IMR-90 (cell line): ENCODE measurements around the gene ZG16B. TPM values are rescaled to one million over a fixed set of nuclear protein-coding genes. Genes with fewer than 3 reads are reported as not detected.

Source experiments
- ATAC-seq: fragments of 200-7000 bp; cut with Tn5 transposase; 2 replicates; pipeline ENCODE4 v1.9.1; 2020; ENCODE audit warnings: low read depth, mild to moderate bottlenecking, moderate library complexity
- BruUV-seq: library from RNA; stranded (reverse); fragments of 400-500 nt; replicated peaks from 2 replicates; lab custom pipeline; 2021; lab: Mats Ljungman, UMichigan
- CTCF ChIA-PET: fragments of 300-600 bp; formaldehyde crosslinking; extraction: SDS; loops from one replicate; lab custom pipeline; 2021; ENCODE audit warnings: antibody characterized with exemption; lab: Yijun Ruan, JAX
- POLR2A ChIA-PET: fragments of 300-600 bp; sonication (Branson Sonifier 250); formaldehyde crosslinking; loops from one replicate; lab custom pipeline; 2022; ENCODE audit warnings: antibody characterized with exemption; ENCODE audit not compliant: unreplicated experiment; lab: Charles Lee
- DNase-seq: peaks from one replicate; pipeline ENCODE4 v3.0.0; 2013
- H2AFZ ChIP-seq: replicated peaks from 2 replicates; pipeline ENCODE3; 2013; ENCODE audit warnings: low read length, mild to moderate bottlenecking; ENCODE audit not compliant: poor library complexity
- H2AK5ac ChIP-seq: 2 replicates; pipeline ENCODE4 v1.6.1; 2013; ENCODE audit warnings: low read depth, low read length, inconsistent platforms
- H2AK9ac ChIP-seq: replicated peaks from 2 replicates; pipeline ENCODE3; 2013; ENCODE audit warnings: mild to moderate bottlenecking, low read depth, low read length, moderate library complexity; ENCODE audit not compliant: poor library complexity
- H2BK120ac ChIP-seq: 2 replicates; pipeline ENCODE4 v1.6.1; 2013; ENCODE audit warnings: low read depth, low read length, inconsistent platforms
- H2BK15ac ChIP-seq: 3 replicates; pipeline ENCODE4 v1.6.1; 2013; ENCODE audit warnings: low read depth, low read length, inconsistent platforms
- H2BK20ac ChIP-seq: 2 replicates; pipeline ENCODE4 v1.6.1; 2013; ENCODE audit warnings: low read depth, mild to moderate bottlenecking, inconsistent platforms, low read length, moderate library complexity
- H2BK5ac ChIP-seq: 2 replicates; pipeline ENCODE4 v1.6.1; 2013; ENCODE audit warnings: mild to moderate bottlenecking, low read depth, low read length, inconsistent platforms; ENCODE audit not compliant: poor library complexity, severe bottlenecking
- H3K14ac ChIP-seq: replicated peaks from 2 replicates; pipeline ENCODE4 v1.6.1; 2013; ENCODE audit warnings: low read depth, low read length, inconsistent platforms
- H3K18ac ChIP-seq: 2 replicates; pipeline ENCODE4 v1.6.1; 2013; ENCODE audit warnings: low read depth, low read length, control low read depth
- H3K23ac ChIP-seq: 2 replicates; pipeline ENCODE4 v1.6.1; 2013; ENCODE audit warnings: low read depth, low read length, inconsistent platforms
- H3K27ac ChIP-seq: 2 replicates; pipeline ENCODE4 v1.5.1; 2013; ENCODE audit warnings: mild to moderate bottlenecking, control low read depth, low read length; ENCODE audit not compliant: insufficient read depth
- H3K27me3 ChIP-seq: 2 replicates; pipeline ENCODE4 v1.6.1; 2013; ENCODE audit warnings: low read length; ENCODE audit not compliant: control insufficient read depth, insufficient read depth
- H3K36me3 ChIP-seq: 2 replicates; pipeline ENCODE4 v1.6.1; 2013; ENCODE audit warnings: low read length, mixed read lengths; ENCODE audit not compliant: control insufficient read depth, insufficient read depth
- H3K4ac ChIP-seq: 2 replicates; pipeline ENCODE4 v1.6.1; 2013; ENCODE audit warnings: low read depth, low read length, inconsistent platforms
- H3K4me1 ChIP-seq: 2 replicates; pipeline ENCODE4 v1.6.1; 2013; ENCODE audit warnings: low read length, mixed read lengths; ENCODE audit not compliant: control insufficient read depth, insufficient read depth
- H3K4me2 ChIP-seq: 2 replicates; pipeline ENCODE4 v1.6.1; 2013; ENCODE audit warnings: low read depth, mild to moderate bottlenecking, control low read depth, low read length, moderate library complexity
- H3K4me3 ChIP-seq: 2 replicates; pipeline ENCODE4 v1.5.1; 2013; ENCODE audit warnings: low read depth, mild to moderate bottlenecking, control low read depth, low read length, moderate library complexity; ENCODE audit not compliant: insufficient read depth
- H3K56ac ChIP-seq: 2 replicates; pipeline ENCODE4 v1.6.1; 2013; ENCODE audit warnings: low read length, inconsistent platforms; ENCODE audit not compliant: insufficient read depth; ENCODE audit errors: extremely low read depth
- H3K79me1 ChIP-seq, 2 experiments: 2 replicates each; pipeline ENCODE4 v1.6.1; 2013; ENCODE audit warnings: low read length in 2 of 2, inconsistent platforms in 1 of 2, low read depth in 1 of 2
- H3K9ac ChIP-seq: 2 replicates; pipeline ENCODE4 v1.6.1; 2013; ENCODE audit warnings: low read depth, low read length, control low read depth
- H3K9me1 ChIP-seq: 2 replicates; pipeline ENCODE4 v1.6.1; 2013; ENCODE audit warnings: low read length, inconsistent platforms; ENCODE audit not compliant: insufficient read depth
- H3K9me3 ChIP-seq: 2 replicates; pipeline ENCODE4 v1.6.1; 2013; ENCODE audit warnings: low read length; ENCODE audit not compliant: control insufficient read depth, insufficient read depth
- H4K20me1 ChIP-seq: 2 replicates; pipeline ENCODE4 v1.6.1; 2013; ENCODE audit warnings: low read length, inconsistent platforms; ENCODE audit not compliant: insufficient read depth
- H4K5ac ChIP-seq: 2 replicates; pipeline ENCODE4 v1.6.1; 2013; ENCODE audit warnings: mild to moderate bottlenecking, low read depth, low read length, control low read depth
- H4K8ac ChIP-seq, 2 experiments: 2 replicates each; pipeline ENCODE4 v1.6.1; 2013; ENCODE audit warnings: low read depth in 2 of 2, low read length in 2 of 2, control low read depth in 1 of 2, inconsistent platforms in 1 of 2
- H4K91ac ChIP-seq: 2 replicates; pipeline ENCODE4 v1.6.1; 2013; ENCODE audit warnings: low read depth, low read length, inconsistent platforms; ENCODE audit not compliant: insufficient read depth
- BHLHE40 ChIP-seq: fragments of 150-350 bp; IDR thresholded peaks from 2 replicates; pipeline ENCODE4 v1.6.1; 2016; ENCODE audit warnings: mild to moderate bottlenecking, low read depth, low read length
- CEBPB ChIP-seq: IDR thresholded peaks from 2 replicates; pipeline ENCODE4 v1.6.1; 2012; ENCODE audit warnings: low read depth, low read length, improper control_type of control experiment
- ELK1 ChIP-seq: fragments of 150-350 bp; IDR thresholded peaks from 2 replicates; pipeline ENCODE4 v1.6.1; 2016; ENCODE audit warnings: low read depth, mild to moderate bottlenecking, low read length, moderate library complexity, borderline replicate concordance
- MAFK ChIP-seq: IDR thresholded peaks from 2 replicates; pipeline ENCODE4 v1.6.1; 2012; ENCODE audit warnings: low read depth, low read length, improper control_type of control experiment
- MAZ ChIP-seq: IDR thresholded peaks from 2 replicates; pipeline ENCODE4 v1.6.1; 2012; ENCODE audit warnings: low read depth, mild to moderate bottlenecking, low read length, improper control_type of control experiment, moderate library complexity, borderline replicate concordance
- MXI1 ChIP-seq: IDR thresholded peaks from 2 replicates; pipeline ENCODE4 v1.6.1; 2012; ENCODE audit warnings: low read depth, mild to moderate bottlenecking, low read length, moderate library complexity, borderline replicate concordance
- NFE2L2 ChIP-seq: fragments of 150-350 bp; IDR thresholded peaks from 2 replicates; pipeline ENCODE4 v1.6.1; 2016; ENCODE audit warnings: low read depth, mild to moderate bottlenecking, low read length
- POLR2A ChIP-seq: IDR thresholded peaks from 2 replicates; pipeline ENCODE4 v1.6.1; 2012; ENCODE audit warnings: mild to moderate bottlenecking, low read depth, low read length
- RAD21 ChIP-seq: IDR thresholded peaks from 2 replicates; pipeline ENCODE4 v1.6.1; 2012; ENCODE audit warnings: low read length, improper control_type of control experiment
- RCOR1 ChIP-seq: IDR thresholded peaks from 2 replicates; pipeline ENCODE4 v1.6.1; 2012; ENCODE audit warnings: mild to moderate bottlenecking, low read length, improper control_type of control experiment; ENCODE audit not compliant: insufficient replicate concordance
- SMC3 ChIP-seq: fragments of 150-350 bp; IDR thresholded peaks from 2 replicates; pipeline ENCODE4 v1.6.1; 2016; ENCODE audit warnings: low read depth, mild to moderate bottlenecking, antibody characterized with exemption, low read length, moderate library complexity
- WGBS, 2 experiments: methylation state at CpG; one replicate each; pipeline versions ENCODE4 v1.1.5 to v1.1.7; 2013; ENCODE audit warnings: missing lambda C conversion rate in 2 of 2; ENCODE audit not compliant: insufficient read length in 1 of 2; ENCODE audit errors: extremely low coverage in 2 of 2; 5-methylcytosine and 5-hydroxymethylcytosine counted together
- dilution Hi-C: fragments of 300-500 bp; cut with HindIII; formaldehyde crosslinking; loops from one replicate; pipeline ENCODE4 v1.14.3; 2018; ENCODE audit warnings: low sequenced_read_pairs; ENCODE audit not compliant: unreplicated experiment
- in situ Hi-C: fragments of 300-500 bp; cut with MboI; formaldehyde crosslinking; loops from 3 replicates; pipeline ENCODE4 v1.14.3; 2019; ENCODE audit warnings: low sequenced_read_pairs, inconsistent platforms, mixed read lengths
- intact Hi-C: fragments of 100-400 bp; cut with micrococcal nuclease; formaldehyde crosslinking; loops from 2 replicates; pipeline ENCODE4 v1.10.0; 2022
- polyA plus RNA-seq, 3 experiments: library from polyadenylated mRNA; depleted of rRNA; stranded (reverse); fragments of >200 nt; gene quantifications; 2 replicates each; pipeline ENCODE4 v1.2.3, GENCODE V29; 2012; ENCODE audit warnings: low replicate concordance in 1 of 3
- total RNA-seq: library from RNA; depleted of rRNA; stranded (reverse); fragments of >200 nt; gene quantifications from 2 replicates; pipeline ENCODE4 v1.2.3, GENCODE V29; 2012
- TF ChIP-seq, protein P1 (sequence below): conservative IDR thresholded peaks from 2 replicates; pipeline ENCODE4 v1.5.1; 2012; ENCODE audit warnings: mild to moderate bottlenecking, low read depth, low read length, improper control_type of control experiment

ZG16B gene
- total and polyA plus RNA-seq, 2 of the 4 experiments (the other 2 are of a cell fraction): 0.54 to 0.65 TPM

DNA sequence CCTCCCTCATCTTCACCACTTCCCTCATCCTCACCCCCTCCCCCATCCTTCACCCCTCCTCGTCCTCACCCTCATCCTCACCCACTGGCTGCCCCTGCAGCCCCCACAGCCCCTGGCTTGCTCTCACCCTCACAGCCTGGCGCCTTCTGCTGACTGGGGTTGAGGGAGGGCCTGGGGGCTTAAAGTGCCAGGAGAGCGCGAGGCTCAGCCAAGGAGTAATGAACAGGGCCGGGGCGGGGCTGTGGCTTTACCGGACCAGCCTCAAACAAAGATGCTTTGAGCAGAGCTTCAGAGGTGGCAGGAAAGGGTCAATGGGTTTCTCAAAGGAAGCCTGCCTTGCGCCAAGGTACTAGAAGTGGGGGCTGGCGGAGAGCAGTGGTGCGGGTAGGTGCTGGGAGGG is 42.7 kb upstream of the ZG16B start, which contains the start of gene PRSS33:
TSS of gene PRSS33 (minus strand) at position 155 of the 400 bp plus-strand sequence. CDS start 1,013 bp downstream, outside the sequence.
- dilution Hi-C loops (no loop called here), in situ Hi-C loops (no loop called here), intact Hi-C loops (no loop called here)
- Histone ChIP-seq H3K4ac (no peak within 1 kb of the TSS), H3K4me1 (no peaks in the 10 kb centered on the region), H3K79me1 (no peaks in the 10 kb centered on the region), H2AFZ (no peak within 1 kb of the TSS), H3K14ac (no peak within 1 kb of the TSS), H3K27me3 (peaks cover 71% of the 10 kb centered on the region), H4K91ac (no peak within 1 kb of the TSS), H2AK5ac (no peak within 1 kb of the TSS), H3K56ac (no peak within 1 kb of the TSS), H3K4me3 (no peak within 1 kb of the TSS), H3K4me2 (no peak within 1 kb of the TSS), H3K27ac (no peak within 1 kb of the TSS), H4K5ac (no peak within 1 kb of the TSS), H2BK20ac (no peak within 1 kb of the TSS), H2BK5ac (no peak within 1 kb of the TSS), H4K8ac (no peak within 1 kb of the TSS), H2BK120ac (no peak within 1 kb of the TSS), H3K36me3 (no peaks in the 10 kb centered on the region), H3K23ac (no peak within 1 kb of the TSS), H3K9me3 (no peaks in the 10 kb centered on the region), H4K20me1 (no peaks in the 10 kb centered on the region), H2AK9ac (no peak within 1 kb of the TSS), H3K9me1 (no peaks in the 10 kb centered on the region), H3K18ac (no peak within 1 kb of the TSS), H2BK15ac (no peak within 1 kb of the TSS), H3K9ac (no peak within 1 kb of the TSS)
- ATAC-seq (no peak), DNase-seq (no peak)
- CTCF ChIA-PET: no interaction called here
- BruUV-seq: no TSS peak
- POLR2A ChIA-PET: no interaction called here
- WGBS, 2 experiments: 40 to 86% methylated on average over 1 to 7 of the region's 10 CpGs
- TF ChIP-seq BHLHE40: no peak
- TF ChIP-seq MAZ: no peak
- TF ChIP-seq ELK1: no peak
- no peak for TF ChIP-seq CEBPB
- no peak for TF ChIP-seq SMC3
- TF ChIP-seq MAFK: no peak
- TF ChIP-seq, protein P1, sequence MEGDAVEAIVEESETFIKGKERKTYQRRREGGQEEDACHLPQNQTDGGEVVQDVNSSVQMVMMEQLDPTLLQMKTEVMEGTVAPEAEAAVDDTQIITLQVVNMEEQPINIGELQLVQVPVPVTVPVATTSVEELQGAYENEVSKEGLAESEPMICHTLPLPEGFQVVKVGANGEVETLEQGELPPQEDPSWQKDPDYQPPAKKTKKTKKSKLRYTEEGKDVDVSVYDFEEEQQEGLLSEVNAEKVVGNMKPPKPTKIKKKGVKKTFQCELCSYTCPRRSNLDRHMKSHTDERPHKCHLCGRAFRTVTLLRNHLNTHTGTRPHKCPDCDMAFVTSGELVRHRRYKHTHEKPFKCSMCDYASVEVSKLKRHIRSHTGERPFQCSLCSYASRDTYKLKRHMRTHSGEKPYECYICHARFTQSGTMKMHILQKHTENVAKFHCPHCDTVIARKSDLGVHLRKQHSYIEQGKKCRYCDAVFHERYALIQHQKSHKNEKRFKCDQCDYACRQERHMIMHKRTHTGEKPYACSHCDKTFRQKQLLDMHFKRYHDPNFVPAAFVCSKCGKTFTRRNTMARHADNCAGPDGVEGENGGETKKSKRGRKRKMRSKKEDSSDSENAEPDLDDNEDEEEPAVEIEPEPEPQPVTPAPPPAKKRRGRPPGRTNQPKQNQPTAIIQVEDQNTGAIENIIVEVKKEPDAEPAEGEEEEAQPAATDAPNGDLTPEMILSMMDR: no peak
- TF ChIP-seq NFE2L2: no peak
- TF ChIP-seq RCOR1: no peak
- no peak for TF ChIP-seq POLR2A
- no peak for TF ChIP-seq RAD21
- no peak for TF ChIP-seq MXI1
